Progenitor cell of endocrine pancreas (in vitro differentiated cells): Measurements from ENCODE around the gene IDI1. TPM values are rescaled to one million over a fixed set of nuclear protein-coding genes. Genes with fewer than 3 reads are reported as not detected.

Experiments
- DNase-seq: peaks from one replicate; pipeline ENCODE4 v3.0.0; 2021; ENCODE audit warnings: low spot score; ENCODE audit not compliant: unreplicated experiment
- H3K27ac Mint-ChIP-seq: 2 replicates; pipeline ENCODE4 v1.8.0; 2021; ENCODE audit warnings: mild to moderate bottlenecking, moderate library complexity, mixed read lengths
- H3K27me3 Mint-ChIP-seq: 2 replicates; pipeline ENCODE4 v1.8.0; 2021; ENCODE audit warnings: mixed read lengths
- H3K36me3 Mint-ChIP-seq: 2 replicates; pipeline ENCODE4 v1.8.0; 2022; ENCODE audit warnings: mixed read lengths; ENCODE audit not compliant: insufficient read depth
- H3K4me1 Mint-ChIP-seq: 2 replicates; pipeline ENCODE4 v1.8.0; 2021; ENCODE audit warnings: low read depth, mixed read lengths
- H3K4me3 Mint-ChIP-seq: 2 replicates; pipeline ENCODE4 v1.8.0; 2021; ENCODE audit warnings: low read depth, mild to moderate bottlenecking, moderate library complexity, mixed read lengths
- H3K9me3 Mint-ChIP-seq: 2 replicates; pipeline ENCODE4 v1.8.0; 2021; ENCODE audit warnings: low read depth, mixed read lengths
- total RNA-seq: library from RNA; stranded (reverse); gene quantifications from 2 replicates; pipeline ENCODE4 v1.2.1, GENCODE V29; 2021
- TF ChIP-seq, protein P1 (sequence below): fragments of 200-600 bp; sonication (generic); IDR thresholded peaks from one replicate; pipeline ENCODE4 v1.5.0; 2021; ENCODE audit warnings: antibody characterized with exemption, mild to moderate bottlenecking; ENCODE audit not compliant: unreplicated experiment

IDI1 gene
- total RNA-seq, 1 donor from 2014 or later, result 46.3 TPM

DNA sequence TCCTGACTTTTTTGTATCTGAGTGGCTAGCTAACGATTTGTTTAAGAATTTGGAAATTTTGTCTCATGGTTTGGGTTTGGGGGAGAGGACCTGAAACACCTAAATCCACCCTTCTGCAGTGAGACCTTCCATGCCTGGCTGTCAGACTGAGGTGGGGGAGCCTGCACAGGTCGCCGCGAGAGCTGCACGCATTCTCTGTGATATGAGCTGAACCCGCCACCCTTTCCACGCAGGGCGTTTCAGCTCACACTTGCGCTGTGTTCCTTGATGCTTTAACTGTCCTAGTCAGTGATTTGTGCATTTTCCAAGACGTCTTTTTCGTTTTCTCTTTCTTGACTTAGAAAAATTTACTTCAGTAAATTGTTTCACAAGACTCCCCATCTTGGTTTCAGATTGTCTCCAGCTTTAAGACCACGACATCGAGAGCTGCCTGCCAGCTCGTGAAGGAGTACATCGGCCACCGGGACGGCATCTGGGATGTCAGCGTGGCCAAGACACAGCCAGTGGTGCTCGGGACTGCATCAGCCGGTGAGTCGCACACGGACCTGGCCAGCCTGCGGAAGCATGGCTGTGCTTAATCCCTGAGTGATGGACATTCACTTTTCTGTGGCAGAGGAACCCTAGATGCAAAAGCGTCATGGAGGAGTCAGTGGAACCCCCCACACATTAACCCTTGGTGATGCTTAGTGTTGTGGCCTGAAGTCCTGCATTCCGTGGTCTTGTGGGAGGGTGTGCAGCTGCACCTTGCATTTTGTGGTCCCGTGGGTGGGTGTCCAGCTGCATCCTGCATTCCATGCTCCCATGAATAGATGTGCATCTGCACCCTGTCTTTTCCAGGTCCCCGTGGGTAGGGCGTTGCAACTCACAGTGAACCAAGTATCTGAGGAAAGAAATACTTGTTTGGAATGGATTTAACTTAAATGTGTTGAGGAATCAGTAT, 35.4 kb upstream of the IDI1 start:
- Mint-ChIP-seq H3K4me3 (no peak overlapping the region), H3K4me1 (no peaks in the 10 kb centered on the region), H3K36me3 (peaks cover 23% of the 10 kb centered on the region)

DNA sequence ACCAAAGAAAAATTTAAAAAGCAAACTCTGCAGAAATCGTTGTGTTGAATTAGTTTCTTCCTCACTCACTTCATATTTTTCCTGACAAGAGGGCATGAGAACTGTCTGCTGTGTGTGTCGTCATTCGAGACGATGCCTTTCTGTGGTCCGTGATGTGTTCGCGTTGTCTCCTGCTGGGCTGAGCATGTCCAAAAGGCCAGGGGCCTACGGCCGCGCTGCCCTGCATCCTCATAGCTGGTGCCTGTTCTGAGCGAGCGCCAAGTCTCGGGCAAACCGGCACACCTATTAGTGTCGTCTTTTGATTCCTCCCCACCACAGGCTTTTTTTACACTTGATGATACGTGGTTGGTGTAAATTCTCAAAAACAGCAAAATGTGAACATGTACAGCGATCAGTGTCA, 34.7 kb upstream of the IDI1 start:
- no peaks in the 10 kb centered on the region for H3K27me3 Mint-ChIP-seq
- no peaks in the 10 kb centered on the region for H3K9me3 Mint-ChIP-seq
- no peak for DNase-seq
- H3K27ac Mint-ChIP-seq, result no peak overlapping the region
- H3K4me1 Mint-ChIP-seq, result no peaks in the 10 kb centered on the region
- TF ChIP-seq, protein P1, sequence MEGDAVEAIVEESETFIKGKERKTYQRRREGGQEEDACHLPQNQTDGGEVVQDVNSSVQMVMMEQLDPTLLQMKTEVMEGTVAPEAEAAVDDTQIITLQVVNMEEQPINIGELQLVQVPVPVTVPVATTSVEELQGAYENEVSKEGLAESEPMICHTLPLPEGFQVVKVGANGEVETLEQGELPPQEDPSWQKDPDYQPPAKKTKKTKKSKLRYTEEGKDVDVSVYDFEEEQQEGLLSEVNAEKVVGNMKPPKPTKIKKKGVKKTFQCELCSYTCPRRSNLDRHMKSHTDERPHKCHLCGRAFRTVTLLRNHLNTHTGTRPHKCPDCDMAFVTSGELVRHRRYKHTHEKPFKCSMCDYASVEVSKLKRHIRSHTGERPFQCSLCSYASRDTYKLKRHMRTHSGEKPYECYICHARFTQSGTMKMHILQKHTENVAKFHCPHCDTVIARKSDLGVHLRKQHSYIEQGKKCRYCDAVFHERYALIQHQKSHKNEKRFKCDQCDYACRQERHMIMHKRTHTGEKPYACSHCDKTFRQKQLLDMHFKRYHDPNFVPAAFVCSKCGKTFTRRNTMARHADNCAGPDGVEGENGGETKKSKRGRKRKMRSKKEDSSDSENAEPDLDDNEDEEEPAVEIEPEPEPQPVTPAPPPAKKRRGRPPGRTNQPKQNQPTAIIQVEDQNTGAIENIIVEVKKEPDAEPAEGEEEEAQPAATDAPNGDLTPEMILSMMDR, result no peak
- H3K36me3 Mint-ChIP-seq, result peaks cover 23% of the 10 kb centered on the region
- H3K4me3 Mint-ChIP-seq, result no peak overlapping the region

More for the DNA sequence above, 35.4 kb upstream of the IDI1 start:
- Mint-ChIP-seq H3K27ac (no peak overlapping the region), H3K27me3 (no peaks in the 10 kb centered on the region), H3K9me3 (no peaks in the 10 kb centered on the region)
- no peak for DNase-seq
- TF ChIP-seq, protein P1, result no peak

DNA sequence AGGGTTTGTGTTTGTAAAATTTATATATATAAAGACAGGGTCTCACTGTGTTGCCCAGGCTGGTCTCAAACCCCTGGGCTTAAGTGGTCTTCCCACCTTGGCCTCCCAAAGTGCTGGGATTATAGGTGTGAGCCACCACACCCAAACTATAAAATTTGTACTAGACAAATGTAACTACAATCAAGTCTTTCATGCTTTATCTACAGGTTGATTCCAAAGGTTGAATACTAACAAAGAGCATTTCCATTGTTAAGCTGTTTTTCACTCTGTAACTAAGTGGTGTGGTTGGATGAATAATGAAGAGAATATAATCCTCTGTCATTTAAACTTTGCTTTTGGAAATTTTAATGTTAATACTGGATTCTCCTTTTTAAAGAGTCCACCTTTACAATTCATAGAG, 29.7 kb upstream of the IDI1 start:
- H3K4me1 Mint-ChIP-seq, result no peaks in the 10 kb centered on the region
- no peak overlapping the region for H3K27ac Mint-ChIP-seq
- TF ChIP-seq, protein P1, result no peak
- H3K36me3 Mint-ChIP-seq, result peaks cover 16% of the 10 kb centered on the region
- no peaks in the 10 kb centered on the region for H3K27me3 Mint-ChIP-seq
- H3K4me3 Mint-ChIP-seq, result no peak overlapping the region
- no peaks in the 10 kb centered on the region for H3K9me3 Mint-ChIP-seq
- DNase-seq, result no peak

DNA sequence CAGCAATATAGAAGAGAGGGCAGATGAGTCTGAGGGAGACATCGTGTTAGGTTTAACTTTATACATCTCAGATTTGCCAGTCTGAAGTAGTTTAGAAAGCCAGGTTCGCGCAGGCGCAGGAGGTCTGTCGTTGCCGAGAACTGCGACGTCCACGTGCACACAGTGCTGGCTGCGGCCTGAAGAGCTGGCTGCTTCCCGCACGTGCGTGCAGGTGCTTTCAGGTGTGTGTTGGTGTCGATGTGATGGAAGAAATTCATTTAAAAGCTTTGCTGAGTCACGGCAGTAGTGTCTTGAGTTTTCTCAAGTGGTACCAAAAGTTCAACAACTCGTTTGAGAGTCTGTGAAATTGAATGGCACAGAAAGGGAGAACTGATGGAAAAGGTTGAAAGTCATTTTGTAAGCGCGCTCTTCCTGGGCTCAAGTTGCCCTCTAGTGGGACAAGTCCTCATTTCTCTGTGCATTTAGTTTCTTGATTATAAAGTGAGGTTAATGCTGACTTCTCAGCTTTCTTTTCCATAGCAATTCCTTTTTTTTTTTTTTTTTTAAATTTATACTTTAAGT, 25.9 kb upstream of the IDI1 start:
- Mint-ChIP-seq H3K27ac (peak overlapping the region; percentile 84), H3K4me3 (no peak overlapping the region), H3K27me3 (no peaks in the 10 kb centered on the region), H3K9me3 (no peaks in the 10 kb centered on the region), H3K4me1 (peaks cover 5% of the 10 kb centered on the region), H3K36me3 (peaks cover 7% of the 10 kb centered on the region)
- TF ChIP-seq, protein P1, result peak; percentile 39
- no peak for DNase-seq

DNA sequence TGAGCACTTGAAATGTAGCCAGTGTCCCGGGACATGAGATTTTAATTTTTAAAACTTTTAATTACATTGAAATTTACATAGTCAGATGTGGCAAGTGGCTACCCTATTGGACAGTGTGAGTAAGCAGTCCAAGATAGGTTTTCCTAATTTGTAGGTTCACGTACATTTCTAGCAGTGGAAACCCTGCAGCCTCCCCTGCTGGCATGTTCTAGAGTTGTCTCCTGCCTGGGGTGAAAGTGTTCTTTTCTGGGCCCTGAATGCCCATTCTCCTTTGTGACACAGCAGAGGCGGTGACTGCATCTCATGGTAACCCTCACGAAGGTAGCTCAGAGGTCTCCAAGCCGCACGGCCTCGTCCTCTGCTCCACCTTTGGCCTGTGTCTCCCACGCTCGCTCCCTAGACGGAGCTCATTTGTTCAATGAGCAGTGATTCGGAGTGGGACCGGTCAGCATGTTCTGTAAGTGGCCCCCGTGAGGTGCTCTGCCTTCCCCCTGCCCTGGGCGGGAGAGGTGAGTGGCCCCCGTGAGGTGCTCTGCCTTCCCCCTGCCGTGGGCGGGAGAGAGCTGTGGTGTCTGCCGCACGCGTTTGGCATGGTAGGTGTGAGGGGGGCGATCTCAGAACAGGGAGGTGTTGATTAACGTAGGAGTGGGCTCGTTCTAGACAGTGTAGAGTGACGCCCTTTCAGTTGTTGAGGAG, 25.3 kb upstream of the IDI1 start:
- peaks cover 5% of the 10 kb centered on the region for H3K36me3 Mint-ChIP-seq
- H3K27ac Mint-ChIP-seq, result peak overlapping the region; percentile 18
- no peak for DNase-seq
- TF ChIP-seq, protein P1, result no peak
- no peaks in the 10 kb centered on the region for H3K27me3 Mint-ChIP-seq
- peaks cover 5% of the 10 kb centered on the region for H3K4me1 Mint-ChIP-seq
- no peak overlapping the region for H3K4me3 Mint-ChIP-seq
- H3K9me3 Mint-ChIP-seq, result no peaks in the 10 kb centered on the region
